ENCODE measurements around the gene OSER1.

Gene OSER1

DNA sequence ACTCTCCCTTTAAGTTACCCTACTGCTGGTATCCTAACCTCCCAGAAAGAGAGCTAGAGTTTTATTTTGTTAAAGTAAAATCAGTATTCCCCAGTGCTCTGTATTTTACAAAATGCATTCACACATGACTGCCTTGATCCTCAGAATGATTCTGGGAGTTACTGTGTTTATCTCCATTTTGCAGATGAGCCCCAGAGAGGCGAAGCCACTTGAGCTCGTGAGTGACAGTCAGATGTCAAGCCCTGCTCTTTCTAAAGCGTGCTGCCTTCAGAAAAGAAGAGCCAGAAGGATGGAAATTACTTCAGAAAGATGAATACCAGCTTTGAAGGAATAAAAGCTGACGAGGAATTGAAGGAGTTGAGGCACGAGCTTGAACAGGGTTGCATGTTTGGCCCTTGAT lies 14.1 kb upstream of the OSER1 start:
- no peak for DNase-seq (ENCODE audit: low read depth in 2 of 2)

DNA sequence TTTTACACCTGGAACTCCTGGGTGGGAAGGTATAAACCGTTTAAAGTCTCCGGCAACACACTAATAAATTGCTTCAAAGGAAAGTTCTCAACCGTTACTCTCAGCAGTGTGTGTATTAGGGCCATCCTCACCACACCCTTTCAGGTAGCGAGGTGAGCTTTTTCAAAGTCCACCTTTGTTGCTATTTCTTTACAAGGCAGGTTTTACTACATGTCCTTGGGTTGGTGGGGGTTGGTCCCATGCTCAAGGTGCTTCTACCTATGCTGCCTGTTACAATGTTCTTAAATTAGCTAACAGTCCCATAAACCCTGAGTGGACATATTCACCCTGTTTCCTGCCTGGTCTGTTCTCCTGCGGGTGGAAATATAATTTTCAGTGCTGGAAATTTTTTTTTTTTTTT lies 13.2 kb upstream of the OSER1 start:
- DNase-seq (ENCODE audit: low read depth in 2 of 2): no peak

DNA sequence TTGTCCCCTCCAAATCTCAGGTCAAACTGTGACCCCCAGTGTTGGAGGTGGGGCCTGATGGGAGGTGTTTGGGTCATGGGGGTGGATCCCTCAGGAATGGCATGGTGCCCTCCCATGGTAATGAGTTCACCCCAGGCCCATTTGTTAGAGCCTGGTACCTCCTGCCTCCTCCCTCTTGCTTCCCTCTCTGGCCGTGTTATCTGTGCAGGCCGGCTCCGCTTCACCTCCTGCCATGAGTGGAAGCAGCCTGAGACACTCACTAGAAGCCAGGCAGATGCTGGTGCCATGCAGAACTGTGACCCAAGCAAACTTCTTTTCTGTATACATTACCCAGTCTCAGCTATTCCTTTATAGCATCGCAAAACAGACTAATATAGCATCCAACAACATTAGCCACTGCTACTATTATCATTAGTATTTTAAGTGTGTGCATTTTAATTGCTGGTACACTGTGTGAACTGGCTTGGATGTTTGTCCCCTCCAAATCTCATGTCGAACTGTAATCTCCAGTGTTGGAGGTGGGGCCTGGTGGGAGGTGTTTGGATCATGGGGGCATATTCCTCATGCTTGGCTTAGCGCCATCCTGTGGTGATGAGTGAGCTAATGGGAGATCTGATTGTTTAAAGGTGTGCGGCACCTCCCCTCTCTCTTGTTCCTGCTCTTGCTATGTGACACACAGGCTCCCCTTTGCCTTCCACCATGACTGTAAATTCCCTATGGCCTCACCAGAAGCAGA lies 12.2 kb upstream of the OSER1 start:
- no peak for DNase-seq (ENCODE audit: low read depth in 2 of 2)

DNA sequence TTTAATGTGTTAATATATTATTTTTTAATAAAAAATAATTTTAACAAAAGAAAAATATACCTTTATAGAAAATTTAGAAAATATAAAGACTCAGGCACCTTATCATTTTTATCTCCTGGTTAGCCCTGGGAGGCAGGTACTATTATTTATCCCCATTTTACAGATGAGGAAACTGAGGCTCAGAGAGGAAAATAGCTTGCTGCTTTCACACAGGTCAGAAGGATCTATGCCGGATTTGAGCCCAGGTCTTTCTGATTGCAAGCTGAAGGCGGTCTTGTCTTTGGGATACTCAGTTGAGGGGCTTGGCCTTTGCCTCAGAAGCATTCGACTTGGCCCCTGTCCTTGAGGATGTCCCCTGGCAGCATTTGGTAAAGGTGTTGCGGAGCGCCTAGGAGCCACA lies 11.5 kb upstream of the OSER1 start:
- no peak for DNase-seq (ENCODE audit: low read depth in 2 of 2)

DNA sequence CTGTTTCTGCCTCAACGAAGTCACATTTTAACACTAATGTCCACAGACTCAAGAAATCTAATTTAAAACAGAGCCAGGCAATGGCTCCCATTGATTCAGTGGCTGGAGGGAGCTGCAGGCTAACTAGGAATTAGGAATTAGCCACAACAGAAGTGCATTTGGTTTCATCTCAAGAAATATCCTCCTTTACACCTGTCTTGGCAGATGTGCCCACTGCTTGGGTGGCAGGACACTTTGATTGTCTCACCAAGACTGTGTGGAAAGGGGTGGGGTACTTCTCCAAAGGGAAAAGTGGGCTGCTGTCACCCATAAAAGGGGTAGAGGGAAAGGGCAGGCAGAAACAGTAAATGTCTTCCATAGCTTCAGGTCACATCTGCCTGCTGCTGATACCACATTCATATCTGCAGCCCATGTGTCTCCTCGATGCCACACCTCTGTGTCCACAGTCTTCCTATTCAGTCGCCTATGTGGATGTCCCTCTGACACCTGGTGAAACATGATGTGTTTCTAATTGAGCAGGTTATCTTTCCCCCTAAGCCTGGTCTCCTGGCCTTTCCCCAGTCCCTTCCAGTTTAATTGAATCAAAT lies 10.9 kb upstream of the OSER1 start:
- no peak for DNase-seq (ENCODE audit: low read depth in 2 of 2)

DNA sequence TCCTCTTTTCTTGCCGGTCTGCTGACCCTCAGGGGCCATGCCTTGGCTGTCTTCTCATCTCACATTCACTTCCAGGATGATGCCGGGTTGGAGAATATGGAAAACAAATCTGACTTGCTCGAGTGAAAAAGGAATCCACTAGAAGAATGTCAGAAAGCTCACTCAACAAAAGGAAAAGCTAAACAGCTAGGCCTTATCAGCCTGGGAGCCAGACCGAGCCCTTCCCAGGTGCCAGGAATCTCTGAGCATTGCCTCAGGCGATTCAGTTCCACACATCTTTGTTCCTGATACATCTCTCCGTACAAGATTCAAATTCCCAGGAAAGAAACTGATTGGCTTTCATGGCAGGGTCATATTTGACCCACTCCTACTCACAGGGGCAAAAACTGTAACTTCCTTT lies 9.2 kb upstream of the OSER1 start:
- DNase-seq (ENCODE audit: low read depth in 2 of 2): no peak

DNA sequence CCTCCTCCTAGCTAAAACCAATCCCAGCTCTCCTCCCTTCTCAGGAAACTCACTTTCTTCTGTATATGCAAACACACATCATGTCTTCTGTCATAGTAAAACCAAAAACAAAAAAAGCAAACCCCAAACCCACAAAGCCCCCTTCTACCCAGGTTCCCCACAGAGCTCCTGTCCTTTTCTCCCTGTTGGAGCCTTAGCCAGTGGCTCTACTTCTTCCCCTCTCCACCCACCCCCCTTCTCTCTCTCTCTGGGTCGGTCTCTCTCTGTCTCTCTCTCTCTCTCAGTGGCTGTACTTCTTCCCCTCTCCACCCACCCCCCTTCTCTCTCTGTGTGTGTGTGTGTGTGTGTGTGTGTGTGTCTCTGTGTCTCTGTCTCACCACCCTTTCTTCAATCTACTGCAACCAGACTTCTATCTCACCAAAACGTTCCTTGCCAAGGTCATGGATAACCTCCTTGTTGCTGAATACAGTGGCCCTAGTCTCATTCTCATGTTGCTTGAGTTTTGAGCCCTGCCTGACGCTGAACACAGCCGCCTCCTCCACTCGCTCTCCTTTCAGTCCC lies 8.7 kb upstream of the OSER1 start:
- no peak for DNase-seq (ENCODE audit: low read depth in 2 of 2)

DNA sequence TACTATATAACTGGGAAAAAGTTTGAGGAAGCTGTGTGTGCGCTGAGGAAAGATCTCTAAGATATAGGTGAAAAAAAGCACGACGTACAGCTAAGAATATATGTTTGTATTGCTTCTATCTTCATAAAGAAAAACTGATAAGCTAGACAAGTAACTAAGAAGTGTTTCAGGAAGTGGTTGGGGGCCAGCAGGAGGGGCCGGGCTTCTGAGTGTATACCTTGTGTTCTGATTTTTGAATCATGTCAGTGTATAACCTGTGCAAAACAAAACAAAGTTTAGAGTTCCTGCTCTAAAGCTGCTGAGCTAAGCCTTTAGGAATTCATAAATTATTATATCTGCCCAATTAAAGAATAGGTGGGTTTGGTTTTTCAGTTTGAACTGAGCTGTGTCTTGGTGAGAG lies 7.9 kb upstream of the OSER1 start:
- peak in 1 of 2 donors; percentile 19 for DNase-seq (ENCODE audit: low read depth in 2 of 2)

DNA sequence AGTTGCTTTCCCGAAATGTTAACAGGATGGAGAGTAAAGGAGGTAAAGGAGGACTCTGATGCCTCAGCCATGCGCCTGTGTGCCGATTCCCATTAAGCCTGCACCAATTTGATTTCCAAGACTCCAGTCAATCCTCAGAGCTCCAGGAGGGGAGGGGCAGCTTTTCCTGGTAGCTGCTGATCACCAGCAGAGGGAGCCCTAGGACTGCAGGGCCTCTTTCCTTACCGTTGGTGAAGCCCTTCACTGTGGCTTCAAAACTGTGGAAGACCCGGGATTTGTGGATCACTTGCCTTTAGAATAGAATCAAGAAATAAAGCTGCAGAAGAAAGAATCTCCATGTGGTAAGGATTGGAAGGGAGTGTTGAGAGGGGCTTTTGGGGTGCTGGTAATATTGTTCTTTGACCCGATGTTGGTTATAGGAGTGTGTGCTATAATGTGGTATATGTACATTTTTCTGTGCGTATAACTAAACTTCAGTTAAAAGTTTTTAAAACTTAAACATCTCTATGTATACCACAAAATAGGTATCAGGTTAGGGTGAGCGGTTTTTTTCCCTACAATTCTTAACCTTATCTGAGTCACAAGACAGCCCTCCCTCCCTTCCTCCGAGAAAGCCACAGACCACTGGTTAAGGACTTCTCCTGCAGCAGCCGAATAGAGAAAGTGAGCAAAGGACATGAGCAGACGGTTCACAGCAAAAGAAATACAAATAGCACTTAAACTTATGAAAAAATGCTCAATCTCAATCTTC lies 6.9 kb upstream of the OSER1 start:
- DNase-seq (ENCODE audit: low read depth in 2 of 2): peak; percentile 48 to 57

DNA sequence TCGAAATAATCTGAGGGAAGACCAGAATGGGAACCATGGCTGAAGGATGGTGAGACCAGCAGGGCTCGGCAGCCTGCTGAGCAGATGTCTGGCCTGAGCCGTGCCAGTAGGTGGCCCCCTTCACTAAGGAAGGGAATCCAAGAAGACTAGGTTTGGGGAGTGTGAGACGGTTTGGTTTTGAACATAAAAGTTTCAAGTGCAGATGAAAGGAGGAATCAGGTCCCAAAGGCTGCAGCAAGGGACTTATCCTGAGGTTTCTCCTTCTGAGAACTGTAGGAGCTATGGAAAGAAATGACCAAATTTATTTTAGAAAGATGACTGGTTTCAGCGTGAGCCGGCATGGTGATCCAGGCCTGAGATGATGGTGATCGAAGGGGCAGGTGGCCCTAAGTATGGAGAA lies 4.6 kb upstream of the OSER1 start:
- DNase-seq (ENCODE audit: low read depth in 2 of 2): peak; percentile 60 to 71

DNA sequence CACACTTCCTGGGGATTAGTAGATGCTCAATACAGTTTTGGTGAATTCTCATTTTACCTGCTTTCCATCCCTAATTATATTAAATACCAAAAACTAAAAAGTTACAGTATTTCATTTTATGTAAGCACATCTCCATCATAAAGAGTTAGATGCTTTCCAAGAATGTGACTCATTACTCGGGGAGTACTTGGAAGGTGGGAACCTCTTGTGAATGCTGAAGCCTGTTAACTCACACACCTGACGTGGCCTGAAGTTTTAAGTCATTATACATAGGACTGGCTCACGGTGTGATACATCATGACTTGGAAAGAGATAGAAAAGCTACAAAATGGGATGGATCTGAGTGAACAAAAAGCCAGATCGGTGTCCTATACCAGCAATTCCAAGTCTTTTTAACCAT lies 2.2 kb upstream of the OSER1 start:
- no peak for DNase-seq (ENCODE audit: low read depth in 2 of 2)

DNA sequence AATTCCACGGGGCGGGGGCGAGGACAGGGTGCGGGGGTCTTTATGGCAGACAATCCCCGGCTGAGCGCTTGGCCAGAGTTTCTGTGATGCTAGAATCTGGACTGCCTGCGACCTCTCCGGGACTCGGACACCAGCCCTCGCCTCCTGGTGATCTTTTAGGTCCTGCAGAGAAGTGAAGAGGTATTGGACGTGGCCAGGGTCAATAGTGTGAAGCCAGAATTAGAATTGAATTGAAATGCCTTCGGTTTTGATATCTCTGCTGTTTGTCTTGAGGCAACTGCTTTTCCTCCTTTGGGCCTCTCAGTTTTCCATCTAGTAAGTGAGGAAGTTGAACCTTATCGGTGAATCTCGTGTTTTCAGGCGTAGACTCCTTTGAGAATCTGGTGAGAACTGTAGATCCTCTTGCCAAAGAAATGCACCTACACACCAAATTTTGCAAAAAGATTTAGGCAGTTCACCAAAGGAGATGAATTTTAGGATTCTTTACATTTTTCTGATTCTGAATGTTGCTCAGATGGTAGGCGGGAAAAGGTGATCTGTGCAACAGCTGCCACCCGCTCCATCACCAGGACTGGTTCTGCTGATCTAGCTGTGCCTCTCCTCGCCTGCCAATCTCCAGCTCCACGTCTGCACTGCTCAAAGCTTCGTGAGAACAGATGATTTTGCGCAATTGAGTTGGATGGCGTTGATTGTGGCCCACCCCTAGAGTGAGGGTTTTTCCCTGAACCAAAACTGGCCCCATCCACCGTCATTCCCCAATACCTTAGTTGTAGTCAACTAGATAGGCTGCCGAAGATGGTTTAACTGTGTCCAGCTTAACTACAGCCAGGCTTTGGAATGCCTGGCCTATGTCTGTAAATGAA lies 837 bp upstream of the OSER1 start:
- no peak for DNase-seq (ENCODE audit: low read depth in 2 of 2)

DNA sequence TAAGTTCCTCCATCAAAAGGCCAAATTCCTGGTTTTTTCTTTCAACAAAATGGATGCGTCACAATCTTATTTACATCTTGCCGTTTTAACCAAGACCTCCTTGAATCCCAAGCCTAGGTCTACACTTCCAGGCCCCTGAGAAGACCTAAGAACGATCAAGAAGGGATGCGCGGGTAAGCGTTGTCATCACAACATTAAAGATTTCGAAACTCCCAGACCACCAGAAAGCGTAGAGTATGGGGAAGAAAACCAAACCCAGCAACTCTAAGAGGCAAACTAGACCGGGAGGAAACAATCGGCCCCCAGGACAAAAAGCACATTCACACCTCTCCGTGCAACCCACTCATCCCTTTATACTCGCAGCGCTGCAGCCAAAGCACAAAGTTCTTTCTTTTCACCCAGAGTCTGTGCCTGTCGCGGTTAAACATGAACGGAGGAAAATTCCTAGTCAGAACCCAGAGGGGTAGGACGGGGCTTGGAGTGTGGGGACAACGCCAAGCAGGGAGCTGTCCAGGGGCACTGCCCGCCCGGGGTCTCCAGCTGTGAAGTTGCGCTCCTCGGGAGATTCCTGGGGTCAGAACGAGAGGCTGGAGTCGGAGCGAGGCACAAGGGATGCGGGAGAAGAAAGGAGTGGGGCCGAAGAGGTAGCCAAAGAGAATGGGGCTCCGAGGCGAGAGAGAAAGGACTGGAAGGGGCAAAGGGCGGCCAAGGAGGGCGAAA lies 725 bp downstream of the OSER1 start:
- no peak for DNase-seq (ENCODE audit: low read depth in 2 of 2)

DNA sequence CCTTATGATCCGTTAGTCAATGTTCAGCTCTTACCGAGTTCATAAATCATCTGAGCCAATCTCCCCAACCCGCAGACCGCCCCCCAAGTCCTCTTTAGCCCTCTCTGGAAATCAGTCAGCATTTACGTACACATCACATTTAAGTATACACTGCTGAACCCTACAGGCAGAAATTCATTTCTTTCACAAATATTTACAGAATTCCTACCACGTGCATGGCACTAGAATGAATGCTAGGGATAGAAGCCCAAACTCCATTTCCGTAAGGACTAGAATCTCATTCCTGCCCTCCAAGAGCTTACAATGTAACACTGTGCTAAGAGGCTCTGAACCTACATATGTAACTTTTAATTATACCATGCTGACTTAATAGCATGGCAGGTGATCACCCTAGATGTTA lies 1.8 kb downstream of the OSER1 start:
- no peak for DNase-seq (ENCODE audit: low read depth in 2 of 2)

DNA sequence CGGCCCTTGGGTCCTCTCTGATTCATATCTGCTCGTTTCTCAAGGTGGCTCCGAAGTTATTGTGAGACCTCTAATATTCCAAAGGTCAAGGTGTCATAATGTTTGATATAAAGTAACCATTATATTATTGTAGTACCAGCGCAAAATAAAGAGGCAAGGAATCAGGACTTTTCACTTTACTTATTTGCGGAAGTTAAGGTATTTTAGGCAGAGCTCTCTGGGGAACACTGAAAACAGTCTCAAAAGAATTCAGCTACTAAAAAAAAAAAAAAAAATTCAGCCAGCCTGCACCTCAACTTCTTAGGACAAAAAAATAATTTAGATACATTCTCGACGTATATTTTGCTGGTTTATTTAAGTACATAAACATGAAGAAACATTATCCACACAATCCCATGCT lies 2.4 kb downstream of the OSER1 start:
- no peak for DNase-seq (ENCODE audit: low read depth in 2 of 2)

DNA sequence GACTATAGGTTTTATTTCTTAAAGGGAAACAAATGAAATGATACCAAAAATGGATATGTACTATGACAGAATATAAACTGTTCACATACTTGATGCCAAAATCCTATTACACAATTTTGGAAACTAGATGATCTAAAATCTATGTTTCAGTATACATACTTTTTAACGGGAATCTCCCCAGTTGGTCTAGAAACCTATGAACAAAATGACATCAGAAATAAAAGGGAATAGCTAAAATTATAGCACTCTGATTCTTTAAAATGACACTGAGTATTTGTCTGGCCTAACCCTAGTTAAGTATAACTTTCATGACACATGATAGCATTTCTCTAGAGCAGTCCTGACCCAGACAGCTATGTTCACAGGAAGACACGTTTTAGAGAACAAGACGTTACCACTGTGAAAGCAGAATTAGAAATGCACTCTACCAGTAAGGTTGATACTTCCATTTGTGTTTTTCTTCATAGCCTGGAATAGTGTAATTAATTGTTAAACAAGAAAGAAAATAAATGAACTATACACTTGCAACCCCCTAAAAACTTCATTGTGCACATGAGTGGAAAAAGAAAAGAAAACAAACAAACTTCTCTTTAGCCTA lies 3.3 kb downstream of the OSER1 start:
- DNase-seq (ENCODE audit: low read depth in 2 of 2): no peak

DNA sequence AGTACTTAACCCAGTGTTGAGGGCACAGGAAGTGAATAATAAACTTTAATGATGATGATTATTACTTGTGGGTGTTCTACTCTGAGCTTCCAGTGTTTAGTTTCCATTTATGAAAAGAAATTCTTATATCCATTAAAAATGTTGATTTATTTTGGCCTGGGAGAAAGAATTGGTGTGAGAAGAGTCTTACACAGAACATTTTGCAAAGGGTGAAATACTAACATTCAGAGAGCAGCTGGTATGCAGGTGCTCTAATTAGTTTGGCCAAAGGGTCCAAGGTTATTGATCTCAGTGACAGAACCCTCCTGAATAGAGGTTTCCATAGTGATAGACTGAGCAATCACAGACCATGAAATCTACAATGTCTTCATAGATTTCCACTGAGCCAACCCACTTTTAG lies 4.4 kb downstream of the OSER1 start:
- DNase-seq (ENCODE audit: low read depth in 2 of 2): no peak

DNA sequence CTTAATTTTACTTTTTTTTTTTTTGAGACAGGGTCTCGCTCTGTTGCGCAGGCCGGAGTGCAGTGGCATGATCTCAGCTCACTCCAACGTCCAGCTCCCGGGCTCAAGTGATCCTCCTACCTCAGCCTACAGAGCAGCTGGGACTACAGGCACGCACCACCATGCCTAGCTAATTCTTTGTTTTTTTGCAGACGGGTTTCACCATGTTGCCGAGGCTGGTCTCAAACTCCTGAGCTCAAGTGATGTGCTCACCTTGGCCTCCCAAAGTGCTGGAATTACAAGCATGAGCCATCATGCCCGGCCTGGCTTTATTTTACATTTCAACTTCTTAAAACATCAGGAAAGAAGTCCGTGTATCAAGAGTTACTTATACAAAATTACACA lies 5.7 kb downstream of the OSER1 start:
- no peak for DNase-seq (ENCODE audit: low read depth in 2 of 2)

DNA sequence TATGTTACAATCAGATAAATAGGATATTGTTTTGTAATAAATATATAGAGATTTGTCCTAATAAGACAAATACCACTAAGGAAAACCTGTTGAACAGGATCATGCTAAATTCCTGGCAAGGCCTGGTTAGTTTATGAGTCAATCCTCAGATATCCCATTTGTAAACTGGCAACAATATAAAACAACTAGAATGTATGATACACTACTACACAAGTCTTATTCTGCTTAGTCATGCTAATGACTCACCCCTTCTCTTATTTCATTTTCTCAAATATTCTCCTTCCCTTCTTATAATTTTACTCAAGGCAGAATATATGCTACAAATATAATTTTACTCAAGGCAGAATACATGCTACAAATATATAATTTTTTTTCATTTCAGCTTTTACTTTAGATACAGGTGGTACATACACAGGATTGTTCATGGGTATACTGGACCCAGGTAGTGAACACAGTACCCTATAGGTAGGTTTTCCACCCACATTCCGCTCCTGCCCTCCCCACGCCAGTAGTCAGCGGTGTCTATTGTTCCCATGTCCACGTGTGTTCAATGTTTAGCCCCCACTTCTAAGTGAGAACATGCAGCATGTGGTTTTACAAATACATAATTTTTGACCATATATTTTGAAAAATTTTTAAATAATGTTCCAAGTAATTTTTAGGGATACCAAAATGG lies 6.3 kb downstream of the OSER1 start:
- no peak for DNase-seq (ENCODE audit: low read depth in 2 of 2)

DNA sequence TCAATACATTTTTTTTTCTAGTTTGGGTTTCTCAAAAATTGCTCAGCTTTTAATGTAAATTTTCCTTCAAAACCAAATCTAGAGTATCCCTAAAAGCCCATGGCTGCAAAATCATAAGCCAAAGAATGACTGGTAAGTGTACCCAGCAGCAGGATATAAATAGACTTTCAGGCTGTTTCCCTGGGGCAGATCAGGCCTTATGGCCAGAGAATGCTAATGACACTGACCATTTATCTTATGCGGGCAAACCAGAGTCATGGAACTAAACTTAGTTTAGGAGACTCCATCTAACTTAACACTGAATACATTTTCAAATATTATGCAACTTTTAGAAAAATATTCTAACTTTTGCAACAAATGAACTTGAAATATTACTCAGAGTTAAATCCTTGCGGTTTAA lies 7.4 kb downstream of the OSER1 start:
- DNase-seq (ENCODE audit: low read depth in 2 of 2): no peak

All from stimulated activated CD4-positive, alpha-beta T cell treated with anti-CD3 and anti-CD28 coated beads, Interleukin-4, amount 100 ng/mL, for 48 hours (primary cell).